ENCODE data around the gene ATP9A.

DNA sequence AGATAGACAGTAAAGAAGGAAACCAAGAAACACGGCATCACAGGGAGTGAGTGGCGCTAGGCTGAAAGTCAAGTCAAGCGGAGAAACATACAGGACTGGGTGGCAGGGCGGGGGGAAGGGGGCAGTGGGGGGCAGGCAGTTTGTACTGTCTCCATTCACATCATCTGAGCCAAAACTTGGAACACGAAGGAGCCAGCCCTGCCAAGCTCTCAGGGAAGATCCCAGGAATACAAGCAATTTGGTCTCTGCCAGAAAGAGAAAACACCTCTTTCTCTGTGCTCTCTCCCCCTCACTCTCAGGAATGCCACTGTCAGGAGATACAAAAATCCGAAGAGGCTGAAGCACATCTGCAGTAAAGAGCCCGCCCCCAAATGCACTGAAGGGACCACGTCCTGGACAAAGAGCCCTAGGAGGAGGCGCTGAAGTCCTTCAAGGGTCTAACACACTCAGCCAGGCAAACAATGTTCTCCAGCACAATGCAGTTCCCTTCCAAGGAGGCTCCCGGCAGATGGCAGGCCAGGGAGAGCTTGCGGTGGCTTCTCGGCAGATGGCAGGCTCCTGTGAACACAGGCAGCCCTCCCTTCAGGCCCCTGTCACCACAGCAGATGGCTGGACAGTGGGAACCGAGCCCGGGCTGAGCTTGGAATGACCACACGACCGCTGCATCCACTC lies 90.0 kb downstream of the ATP9A start:
- TF ChIP-seq, protein P1, sequence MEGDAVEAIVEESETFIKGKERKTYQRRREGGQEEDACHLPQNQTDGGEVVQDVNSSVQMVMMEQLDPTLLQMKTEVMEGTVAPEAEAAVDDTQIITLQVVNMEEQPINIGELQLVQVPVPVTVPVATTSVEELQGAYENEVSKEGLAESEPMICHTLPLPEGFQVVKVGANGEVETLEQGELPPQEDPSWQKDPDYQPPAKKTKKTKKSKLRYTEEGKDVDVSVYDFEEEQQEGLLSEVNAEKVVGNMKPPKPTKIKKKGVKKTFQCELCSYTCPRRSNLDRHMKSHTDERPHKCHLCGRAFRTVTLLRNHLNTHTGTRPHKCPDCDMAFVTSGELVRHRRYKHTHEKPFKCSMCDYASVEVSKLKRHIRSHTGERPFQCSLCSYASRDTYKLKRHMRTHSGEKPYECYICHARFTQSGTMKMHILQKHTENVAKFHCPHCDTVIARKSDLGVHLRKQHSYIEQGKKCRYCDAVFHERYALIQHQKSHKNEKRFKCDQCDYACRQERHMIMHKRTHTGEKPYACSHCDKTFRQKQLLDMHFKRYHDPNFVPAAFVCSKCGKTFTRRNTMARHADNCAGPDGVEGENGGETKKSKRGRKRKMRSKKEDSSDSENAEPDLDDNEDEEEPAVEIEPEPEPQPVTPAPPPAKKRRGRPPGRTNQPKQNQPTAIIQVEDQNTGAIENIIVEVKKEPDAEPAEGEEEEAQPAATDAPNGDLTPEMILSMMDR (IDR thresholded peaks at IDR 0.05), result no peak
- TF ChIP-seq POLR2A (IDR thresholded peaks at IDR 0.05) (no peak), POLR2AphosphoS5 (IDR thresholded peaks at IDR 0.05) (no peak)
